Ishikawa (cell line): ENCODE measurements around the gene GPR15LG.

Experiments used
- CEBPB ChIP-seq: IDR thresholded peaks from 2 replicates; pipeline ENCODE4 v1.6.1; 2012
- CREB1 ChIP-seq: IDR thresholded peaks from 2 replicates; pipeline ENCODE4 v1.6.1; 2012; ENCODE audit warnings: low read depth
- EGR1 ChIP-seq: IDR thresholded peaks from 2 replicates; pipeline ENCODE4 v1.6.1; 2012
- EP300 ChIP-seq: IDR thresholded peaks from 2 replicates; pipeline ENCODE4 v1.6.1; 2012; ENCODE audit warnings: borderline replicate concordance
- FOXM1 ChIP-seq: IDR thresholded peaks from 2 replicates; pipeline ENCODE4 v1.6.1; 2012; ENCODE audit warnings: low read depth, borderline replicate concordance
- MAX ChIP-seq: IDR thresholded peaks from 2 replicates; pipeline ENCODE4 v1.6.1; 2012
- NFIC ChIP-seq: IDR thresholded peaks from 2 replicates; pipeline ENCODE4 v1.6.1; 2012
- RAD21 ChIP-seq: IDR thresholded peaks from 2 replicates; pipeline ENCODE4 v1.6.1; 2012; ENCODE audit warnings: low read depth
- TAF1 ChIP-seq: IDR thresholded peaks from 2 replicates; pipeline ENCODE4 v1.6.1; 2012; ENCODE audit warnings: low read depth, mild to moderate bottlenecking
- TCF12 ChIP-seq: IDR thresholded peaks from 2 replicates; pipeline ENCODE4 v1.6.1; 2012; ENCODE audit warnings: low read depth
- TEAD4 ChIP-seq: IDR thresholded peaks from 2 replicates; pipeline ENCODE4 v1.6.1; 2012
- USF1 ChIP-seq: IDR thresholded peaks from 2 replicates; pipeline ENCODE4 v1.6.1; 2012
- YY1 ChIP-seq: IDR thresholded peaks from 2 replicates; pipeline ENCODE4 v1.6.1; 2012; ENCODE audit warnings: low read depth
- ZBTB7A ChIP-seq: IDR thresholded peaks from 2 replicates; pipeline ENCODE4 v1.6.1; 2012; ENCODE audit warnings: low read depth
- TF ChIP-seq, protein P1 (sequence below): IDR thresholded peaks from 2 replicates; pipeline ENCODE4 v1.6.1; 2012; ENCODE audit warnings: low read depth, mild to moderate bottlenecking

Gene GPR15LG

DNA sequence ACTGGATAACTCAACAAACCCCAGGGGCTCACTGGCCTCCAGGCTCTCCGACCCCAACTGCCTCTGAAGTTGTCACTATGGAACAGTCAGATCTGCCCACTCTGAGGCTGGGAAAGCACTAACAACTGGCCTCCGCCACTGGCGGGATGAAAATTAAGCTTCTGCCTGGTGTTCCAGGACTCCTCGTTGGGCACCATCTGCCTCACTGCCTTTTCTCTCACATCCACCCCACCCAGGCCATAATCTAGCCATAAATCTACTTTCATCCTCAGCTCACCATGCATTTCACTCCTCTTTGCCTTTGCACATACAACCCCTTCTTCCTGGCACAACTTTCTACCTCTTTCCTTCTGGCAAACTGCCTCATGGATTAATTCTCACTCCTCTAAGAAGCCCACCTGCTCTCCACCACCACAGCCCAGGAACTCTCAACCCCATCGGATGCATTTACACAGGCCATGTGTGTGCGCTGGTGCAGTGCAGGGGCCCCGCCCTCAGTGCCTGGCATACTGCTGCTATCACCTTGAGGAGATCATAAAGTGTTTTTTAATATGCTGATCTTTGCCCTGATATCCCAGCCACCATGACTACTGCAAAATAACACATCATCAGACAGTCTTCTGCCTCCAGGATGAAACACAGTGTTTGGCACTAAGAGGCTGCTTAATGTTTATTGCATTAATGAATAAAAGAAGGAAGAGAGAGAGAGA, 24.8 kb downstream of the GPR15LG start:
- TF ChIP-seq TEAD4 = no peak
- no peak for TF ChIP-seq EP300
- TF ChIP-seq RAD21 = no peak
- TF ChIP-seq EGR1 = no peak
- no peak for TF ChIP-seq TAF1
- no peak for TF ChIP-seq CREB1
- TF ChIP-seq, protein P1, sequence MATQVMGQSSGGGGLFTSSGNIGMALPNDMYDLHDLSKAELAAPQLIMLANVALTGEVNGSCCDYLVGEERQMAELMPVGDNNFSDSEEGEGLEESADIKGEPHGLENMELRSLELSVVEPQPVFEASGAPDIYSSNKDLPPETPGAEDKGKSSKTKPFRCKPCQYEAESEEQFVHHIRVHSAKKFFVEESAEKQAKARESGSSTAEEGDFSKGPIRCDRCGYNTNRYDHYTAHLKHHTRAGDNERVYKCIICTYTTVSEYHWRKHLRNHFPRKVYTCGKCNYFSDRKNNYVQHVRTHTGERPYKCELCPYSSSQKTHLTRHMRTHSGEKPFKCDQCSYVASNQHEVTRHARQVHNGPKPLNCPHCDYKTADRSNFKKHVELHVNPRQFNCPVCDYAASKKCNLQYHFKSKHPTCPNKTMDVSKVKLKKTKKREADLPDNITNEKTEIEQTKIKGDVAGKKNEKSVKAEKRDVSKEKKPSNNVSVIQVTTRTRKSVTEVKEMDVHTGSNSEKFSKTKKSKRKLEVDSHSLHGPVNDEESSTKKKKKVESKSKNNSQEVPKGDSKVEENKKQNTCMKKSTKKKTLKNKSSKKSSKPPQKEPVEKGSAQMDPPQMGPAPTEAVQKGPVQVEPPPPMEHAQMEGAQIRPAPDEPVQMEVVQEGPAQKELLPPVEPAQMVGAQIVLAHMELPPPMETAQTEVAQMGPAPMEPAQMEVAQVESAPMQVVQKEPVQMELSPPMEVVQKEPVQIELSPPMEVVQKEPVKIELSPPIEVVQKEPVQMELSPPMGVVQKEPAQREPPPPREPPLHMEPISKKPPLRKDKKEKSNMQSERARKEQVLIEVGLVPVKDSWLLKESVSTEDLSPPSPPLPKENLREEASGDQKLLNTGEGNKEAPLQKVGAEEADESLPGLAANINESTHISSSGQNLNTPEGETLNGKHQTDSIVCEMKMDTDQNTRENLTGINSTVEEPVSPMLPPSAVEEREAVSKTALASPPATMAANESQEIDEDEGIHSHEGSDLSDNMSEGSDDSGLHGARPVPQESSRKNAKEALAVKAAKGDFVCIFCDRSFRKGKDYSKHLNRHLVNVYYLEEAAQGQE = no peak
- no peak for TF ChIP-seq FOXM1
- TF ChIP-seq CEBPB = no peak
- TF ChIP-seq YY1 = no peak

DNA sequence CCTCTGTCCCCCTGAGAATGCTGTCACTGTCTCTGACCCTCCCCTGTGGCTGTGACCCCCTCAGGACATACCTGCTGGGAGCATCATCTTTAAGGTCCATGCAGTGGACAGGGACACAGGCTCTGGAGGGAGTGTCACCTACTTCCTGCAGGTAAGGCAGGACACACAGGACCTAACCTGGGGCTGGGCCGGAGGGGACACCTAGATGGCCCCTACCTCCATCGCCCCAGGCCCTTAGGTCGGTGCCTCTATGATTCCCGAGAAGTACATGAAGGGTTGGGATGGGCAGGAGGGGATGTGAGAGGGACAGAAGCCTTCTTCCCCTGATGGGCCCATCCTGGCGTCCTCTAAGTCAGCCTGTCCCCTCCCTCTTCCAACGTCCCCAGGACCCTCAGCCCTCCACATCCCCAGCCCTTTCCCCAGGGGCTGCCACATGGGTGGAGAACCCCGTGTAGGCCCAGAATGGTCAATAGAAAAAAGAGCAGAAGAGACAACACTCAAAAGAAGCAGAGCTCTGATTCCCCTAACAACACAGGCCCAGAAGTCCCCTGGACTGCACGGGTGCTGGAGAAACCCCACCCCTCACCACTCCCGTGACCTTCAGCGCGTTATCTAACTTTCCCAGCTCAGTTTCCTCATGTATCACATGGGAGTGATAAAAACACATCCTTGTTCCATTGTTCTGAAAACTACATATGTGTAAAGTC, 27.1 kb downstream of the GPR15LG start:
- TF ChIP-seq ZBTB7A = no peak
- TF ChIP-seq, protein P1 = no peak
- no peak for TF ChIP-seq NFIC
- TF ChIP-seq MAX = no peak
- no peak for TF ChIP-seq FOXM1
- no peak for TF ChIP-seq USF1
- TF ChIP-seq CREB1 = no peak
- TF ChIP-seq RAD21 = no peak
- TF ChIP-seq TAF1 = no peak
- no peak for TF ChIP-seq TEAD4
- no peak for TF ChIP-seq YY1

- TF ChIP-seq, protein P1 = no peak
- no peak for TF ChIP-seq TEAD4
Observed at GRCh38 chr10:84201244-84201606, 27.6 kb downstream of the GPR15LG start.

DNA sequence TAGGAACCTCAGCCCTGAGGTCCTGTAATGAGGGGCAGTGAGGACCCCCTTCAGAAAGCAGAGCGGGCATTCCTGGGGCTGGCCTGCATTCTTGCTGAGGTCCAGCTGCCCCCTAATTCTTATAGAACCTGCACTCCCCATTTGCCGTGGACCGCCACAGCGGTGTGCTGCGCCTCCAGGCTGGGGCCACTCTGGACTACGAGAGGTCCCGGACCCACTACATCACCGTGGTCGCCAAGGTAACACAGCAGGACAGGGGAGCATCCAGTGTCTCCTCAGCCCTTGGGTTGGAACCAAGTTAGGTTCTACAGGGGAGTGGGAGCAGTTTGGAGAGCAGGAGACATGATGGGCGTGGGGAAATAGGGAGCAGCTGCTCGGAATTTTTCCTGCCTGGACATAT, 28.1 kb downstream of the GPR15LG start:
- TF ChIP-seq YY1 = no peak
- no peak for TF ChIP-seq FOXM1
- TF ChIP-seq USF1 = no peak
- TF ChIP-seq, protein P1 = no peak
- no peak for TF ChIP-seq ZBTB7A
- no peak for TF ChIP-seq TCF12
- no peak for TF ChIP-seq NFIC
- TF ChIP-seq RAD21 = no peak
- TF ChIP-seq TAF1 = no peak
- no peak for TF ChIP-seq CEBPB
- no peak for TF ChIP-seq MAX
- no peak for TF ChIP-seq TEAD4
- no peak for TF ChIP-seq CREB1
- TF ChIP-seq EGR1 = no peak
- no peak for TF ChIP-seq EP300
